Sigmoid colon (tissue), 4 donors: ENCODE results near the gene IL1RN.

Source experiments
- POLR2AphosphoS5 ChIP-seq, 4 donors: sonication (generic); formaldehyde crosslinking; IDR thresholded peaks; one replicate each; pipeline ENCODE4 v1.6.1; 2017; ENCODE audit warnings: antibody characterized with exemption in 4 of 4
- TF ChIP-seq, protein P1 (sequence below), 4 experiments: fragments of 450-650 bp in 3 of 4; fragments of 200-600 bp in 1 of 4; IDR thresholded peaks; one replicate each; pipeline ENCODE4 v1.5.1; 2016 to 2019; ENCODE audit warnings: antibody characterized with exemption in 4 of 4, mild to moderate bottlenecking in 3 of 4, moderate library complexity in 2 of 4

DNA sequence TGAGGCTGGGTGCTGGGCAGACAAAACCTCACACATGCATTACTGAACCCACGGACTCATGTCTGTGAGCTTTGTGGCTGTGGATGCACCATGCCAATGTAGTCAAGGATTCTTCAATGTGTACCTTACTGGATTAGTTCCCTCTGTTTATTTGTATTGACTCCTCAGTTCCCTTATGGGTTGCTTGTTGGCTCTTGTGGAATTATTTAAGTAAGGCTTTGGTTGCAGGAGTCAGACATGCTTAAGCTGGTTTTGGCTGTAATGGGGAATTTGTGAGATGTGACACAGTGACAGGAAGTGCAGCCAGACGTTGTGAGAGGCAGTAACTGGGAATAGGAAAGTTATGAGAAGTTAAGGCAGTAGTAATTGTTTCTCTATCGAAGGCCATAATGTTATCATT is 13.6 kb upstream of the IL1RN start:
- TF ChIP-seq POLR2AphosphoS5 (IDR thresholded peaks at IDR 0.05) = no peak
- TF ChIP-seq, protein P1, sequence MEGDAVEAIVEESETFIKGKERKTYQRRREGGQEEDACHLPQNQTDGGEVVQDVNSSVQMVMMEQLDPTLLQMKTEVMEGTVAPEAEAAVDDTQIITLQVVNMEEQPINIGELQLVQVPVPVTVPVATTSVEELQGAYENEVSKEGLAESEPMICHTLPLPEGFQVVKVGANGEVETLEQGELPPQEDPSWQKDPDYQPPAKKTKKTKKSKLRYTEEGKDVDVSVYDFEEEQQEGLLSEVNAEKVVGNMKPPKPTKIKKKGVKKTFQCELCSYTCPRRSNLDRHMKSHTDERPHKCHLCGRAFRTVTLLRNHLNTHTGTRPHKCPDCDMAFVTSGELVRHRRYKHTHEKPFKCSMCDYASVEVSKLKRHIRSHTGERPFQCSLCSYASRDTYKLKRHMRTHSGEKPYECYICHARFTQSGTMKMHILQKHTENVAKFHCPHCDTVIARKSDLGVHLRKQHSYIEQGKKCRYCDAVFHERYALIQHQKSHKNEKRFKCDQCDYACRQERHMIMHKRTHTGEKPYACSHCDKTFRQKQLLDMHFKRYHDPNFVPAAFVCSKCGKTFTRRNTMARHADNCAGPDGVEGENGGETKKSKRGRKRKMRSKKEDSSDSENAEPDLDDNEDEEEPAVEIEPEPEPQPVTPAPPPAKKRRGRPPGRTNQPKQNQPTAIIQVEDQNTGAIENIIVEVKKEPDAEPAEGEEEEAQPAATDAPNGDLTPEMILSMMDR (IDR thresholded peaks at IDR 0.05) = no peak
